ENCODE measurements around the gene TFRC.
"Not testable (repeated sequence)": the region's sequence is repeated elsewhere in the genome, so short reads cannot be mapped to it uniquely, and the experiment has no call there.

Gene TFRC

DNA sequence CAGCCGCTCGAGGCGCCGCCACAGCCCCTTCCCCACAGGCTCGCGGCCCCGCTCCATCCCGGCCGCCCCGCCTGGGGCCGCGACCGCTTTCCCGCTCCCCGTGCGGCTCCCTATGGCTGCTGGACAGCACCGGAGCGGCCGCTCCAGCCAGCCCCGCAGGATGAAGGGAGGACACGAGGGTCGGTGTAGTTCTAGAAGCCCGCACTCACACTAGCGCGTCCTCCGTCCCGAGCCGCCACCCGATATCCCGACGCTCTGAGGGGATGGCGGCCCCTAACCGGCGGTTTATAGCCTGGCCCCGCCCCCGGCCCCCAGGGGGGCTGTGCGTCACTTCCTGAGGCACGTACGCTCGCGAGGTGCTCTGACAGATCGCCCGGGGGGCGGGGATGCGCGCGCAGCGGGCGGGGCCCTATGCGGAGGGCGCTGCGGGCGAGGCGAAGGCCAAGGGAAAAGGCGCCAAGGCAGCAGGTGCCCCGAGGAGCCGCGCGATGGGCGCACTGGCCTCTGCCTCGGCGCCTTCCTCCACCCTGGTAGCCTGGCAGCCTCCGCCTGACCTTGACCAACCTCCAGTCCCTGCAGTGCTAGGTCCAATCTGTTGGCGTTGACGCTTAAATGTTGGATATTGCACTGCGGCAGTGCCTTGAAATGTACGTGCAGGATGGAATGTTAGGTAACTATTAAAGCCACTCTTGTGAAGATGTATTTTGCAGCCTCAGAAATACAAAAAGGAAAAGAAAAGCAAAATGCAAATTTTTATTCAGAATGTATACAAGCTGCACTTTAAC lies at the start of gene TFRC:
TFRC (minus strand) TSS at position 257 of the 785 bp plus-strand sequence. CDS start 4,991 bp downstream, outside the sequence.
- peak; percentile 98 for DNase-seq

- DNase-seq, result no peak
Measured at GRCh38 chr3:196128172-196128843, 46.4 kb upstream of the TFRC start.

DNA sequence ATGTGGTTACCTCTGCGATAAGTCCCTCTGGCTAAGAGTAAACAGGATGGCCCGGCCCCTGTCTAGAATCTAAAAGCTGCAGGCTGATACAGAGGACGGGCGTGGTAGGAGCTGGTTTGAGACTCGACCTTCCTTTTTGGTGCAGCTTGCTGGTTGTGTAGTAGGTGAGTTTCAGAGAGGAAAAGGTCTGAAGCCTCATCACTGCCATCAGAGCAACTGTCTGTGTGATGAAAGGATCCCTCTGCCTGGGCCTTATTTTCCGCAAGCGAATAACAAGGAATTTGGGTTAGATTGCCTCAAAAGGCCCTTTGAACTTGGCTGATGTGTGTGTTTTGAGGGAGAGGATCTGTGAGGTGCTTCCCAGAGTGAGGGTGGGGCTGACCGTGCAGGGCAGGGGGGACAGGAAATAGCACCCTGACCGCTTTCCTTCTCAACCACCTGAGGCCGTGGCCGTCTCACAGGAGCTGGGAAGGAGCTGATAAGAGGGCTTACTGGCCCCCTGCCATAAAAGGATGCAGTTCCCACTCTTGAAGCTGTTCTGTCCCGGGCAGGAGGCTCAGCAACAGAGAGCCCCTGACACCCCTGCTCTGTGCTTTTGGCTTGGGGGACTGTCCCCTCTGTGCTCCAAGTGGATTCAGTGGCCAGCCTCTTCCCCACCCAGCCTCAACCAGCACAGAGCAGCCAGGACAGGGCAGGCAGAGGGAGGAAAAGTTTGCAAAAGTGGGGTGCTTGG lies 45.6 kb upstream of the TFRC start:
- DNase-seq, result peak; percentile 21

DNA sequence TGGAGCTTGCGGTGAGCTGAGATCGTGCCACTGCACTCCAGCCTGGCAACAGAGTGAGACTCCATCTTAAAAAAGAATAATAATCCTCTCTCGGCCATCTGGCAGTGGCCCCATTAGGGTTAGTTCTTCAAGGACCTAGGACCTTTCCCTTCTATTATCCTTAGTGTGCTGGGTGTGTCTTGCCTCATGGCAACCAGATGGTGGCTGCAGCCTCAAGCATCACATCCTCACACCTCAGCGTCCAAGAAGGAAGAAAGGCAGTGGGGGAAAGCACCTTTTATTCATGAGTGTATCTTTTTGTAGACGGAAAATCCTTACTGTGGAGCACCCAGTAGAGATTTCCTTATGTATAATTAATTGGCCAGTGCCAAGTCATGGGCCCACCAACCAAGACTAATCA lies 42.7 kb upstream of the TFRC start:
- no peak for DNase-seq

GRCh38 chr3:196122688-196123046 lies 40.8 kb upstream of the TFRC start:
- DNase-seq, result no peak

GRCh38 chr3:196122021-196122687 lies 40.3 kb upstream of the TFRC start:
- DNase-seq, result no peak

GRCh38 chr3:196121066-196121465 lies 39.2 kb upstream of the TFRC start:
- no peak for DNase-seq

DNA sequence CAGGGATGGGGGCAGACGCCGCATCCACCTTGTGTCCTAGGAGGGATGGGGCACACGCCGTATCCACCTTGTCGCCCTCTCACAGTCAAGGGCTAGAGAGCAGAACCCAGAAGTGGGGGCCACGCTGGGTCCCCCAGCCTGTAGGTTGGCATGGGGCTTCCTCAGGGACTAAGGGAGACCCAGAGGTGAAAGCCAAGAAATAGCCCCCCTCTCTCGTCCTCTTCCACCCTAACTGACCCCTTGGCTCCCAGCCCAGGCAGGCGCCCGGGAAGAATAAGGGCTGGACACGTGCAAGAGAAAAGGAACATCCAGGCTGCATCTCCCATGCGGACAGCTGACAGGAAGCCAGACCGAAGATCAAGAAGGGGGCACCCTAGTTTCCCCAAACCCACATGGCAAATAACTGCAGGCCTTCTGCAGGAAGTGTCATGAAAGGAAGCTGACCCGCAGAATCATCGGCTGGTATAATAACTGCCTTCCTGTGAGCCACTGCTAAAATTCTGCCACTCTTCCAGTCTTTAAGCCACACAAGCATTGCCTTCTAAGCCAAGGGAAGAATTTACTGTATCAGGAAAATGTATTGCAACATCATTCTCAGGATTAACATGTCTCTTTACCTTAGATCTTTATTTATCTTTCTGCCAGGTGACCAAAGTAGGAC lies 38.5 kb upstream of the TFRC start:
- peak; percentile 20 for DNase-seq

DNA sequence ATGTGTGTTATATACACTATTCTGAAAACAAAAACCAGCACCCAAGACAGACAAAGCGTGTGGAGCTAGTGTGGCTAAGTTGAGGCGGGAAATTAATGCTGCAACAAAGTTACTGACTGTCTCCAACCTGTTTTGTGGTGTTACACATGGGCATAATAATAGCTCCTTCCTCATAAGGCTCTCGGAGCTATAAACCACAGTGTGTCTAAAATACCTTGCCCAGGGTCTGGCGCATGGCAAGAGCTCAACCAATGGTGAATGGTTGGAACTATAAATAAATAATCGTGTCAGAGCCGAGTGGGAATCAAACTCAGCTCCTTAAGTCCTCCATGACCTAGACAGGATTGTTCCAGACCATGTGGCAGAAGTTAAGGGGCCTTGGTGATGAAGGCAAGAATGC lies 35.9 kb upstream of the TFRC start:
- DNase-seq, result no peak

DNA sequence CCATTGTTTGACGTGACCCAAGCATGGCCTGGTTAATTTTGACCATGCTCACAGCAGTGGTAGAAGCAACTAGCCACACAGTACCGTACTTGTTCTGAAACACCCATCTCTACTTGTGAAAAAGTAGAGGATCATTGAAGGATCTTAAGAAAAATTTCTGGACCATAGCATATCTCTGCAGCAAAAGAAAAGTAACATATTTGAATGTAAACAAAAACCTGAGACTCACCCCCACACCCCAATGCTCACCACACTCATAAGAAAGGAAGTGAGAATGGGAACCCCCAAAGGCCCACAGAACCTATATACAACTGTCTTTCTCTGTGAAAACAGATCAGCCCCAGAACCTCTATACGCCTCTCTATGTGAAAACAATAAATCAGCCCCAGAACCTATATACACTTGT lies 33.8 kb upstream of the TFRC start:
- no peak for DNase-seq

DNA sequence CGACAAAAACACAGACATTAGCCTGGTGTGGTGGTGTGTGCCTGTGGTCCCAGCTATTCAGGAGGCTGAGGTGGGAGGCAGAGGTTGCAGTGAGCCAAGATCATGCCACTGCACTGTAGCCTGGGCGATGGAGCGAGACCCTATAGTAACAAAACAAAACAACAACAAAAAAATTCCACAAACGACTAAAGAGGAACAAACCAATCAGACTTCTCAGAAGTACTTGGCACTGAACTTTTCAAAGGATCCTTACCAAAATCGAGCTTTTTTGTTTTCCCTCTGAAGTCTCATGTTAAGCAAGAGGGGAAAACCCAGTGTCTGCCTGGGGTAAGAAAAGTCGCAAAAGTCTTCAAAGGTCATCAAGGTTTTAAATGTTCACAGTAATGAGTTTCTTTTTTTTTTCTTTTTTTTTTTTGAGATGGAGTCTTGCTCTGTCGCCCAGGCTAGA lies 30.1 kb upstream of the TFRC start:
- peak; percentile 41 for DNase-seq

GRCh38 chr3:196108075-196108743 lies 26.3 kb upstream of the TFRC start:
- no peak for DNase-seq

DNA sequence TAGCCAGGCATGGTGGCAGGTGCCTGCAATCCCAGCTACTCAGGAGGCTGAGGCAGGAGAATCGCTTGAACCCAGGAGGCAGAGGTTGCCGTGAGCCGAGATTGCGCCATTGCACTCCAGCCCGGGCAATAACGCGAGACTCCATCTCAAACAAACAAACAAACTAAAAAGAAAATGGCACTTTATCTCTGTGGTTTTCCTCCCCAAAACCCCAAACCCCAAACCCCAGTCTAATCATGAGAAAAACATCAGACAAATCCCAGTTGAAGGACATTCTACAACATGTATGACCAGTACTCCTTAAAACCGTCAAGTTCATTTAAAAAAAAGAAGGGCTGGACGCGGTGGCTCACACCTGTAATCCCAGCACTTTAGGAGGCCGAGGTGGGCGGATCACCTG lies 22.8 kb upstream of the TFRC start:
- not testable (repeated sequence) for DNase-seq

DNA sequence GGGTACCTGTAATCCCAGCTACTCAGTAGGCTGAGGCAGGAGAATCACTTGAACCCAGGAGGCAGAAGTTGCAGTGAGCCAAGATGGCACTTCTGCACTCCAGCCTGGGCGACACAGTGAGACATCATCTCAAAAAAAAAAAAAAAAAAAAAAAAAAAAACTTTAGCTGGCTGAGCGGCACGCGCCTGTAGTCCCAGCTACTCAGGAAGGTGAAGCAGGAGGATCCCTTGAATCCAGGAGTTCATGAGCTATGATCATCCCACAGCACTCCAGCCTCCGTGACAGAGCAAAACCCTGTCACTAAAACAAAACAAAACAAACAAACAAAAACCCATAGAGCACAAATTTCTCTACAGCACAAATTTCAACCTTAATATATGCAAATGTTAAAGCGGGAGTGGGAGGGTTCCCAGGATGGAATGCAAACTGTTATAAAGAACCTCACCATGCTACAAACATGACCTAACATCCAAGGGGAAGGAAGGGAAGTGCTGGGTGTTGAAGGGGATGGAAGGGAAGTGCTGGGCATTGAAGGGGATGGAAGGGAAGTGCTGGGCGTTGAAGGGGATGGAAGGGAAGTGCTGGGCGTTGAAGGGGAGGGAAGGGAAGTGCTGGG lies 16.6 kb upstream of the TFRC start:
- not testable (repeated sequence) for DNase-seq

- DNase-seq, result peak; percentile 35
Measured at GRCh38 chr3:196097373-196098154, 15.7 kb upstream of the TFRC start.

DNA sequence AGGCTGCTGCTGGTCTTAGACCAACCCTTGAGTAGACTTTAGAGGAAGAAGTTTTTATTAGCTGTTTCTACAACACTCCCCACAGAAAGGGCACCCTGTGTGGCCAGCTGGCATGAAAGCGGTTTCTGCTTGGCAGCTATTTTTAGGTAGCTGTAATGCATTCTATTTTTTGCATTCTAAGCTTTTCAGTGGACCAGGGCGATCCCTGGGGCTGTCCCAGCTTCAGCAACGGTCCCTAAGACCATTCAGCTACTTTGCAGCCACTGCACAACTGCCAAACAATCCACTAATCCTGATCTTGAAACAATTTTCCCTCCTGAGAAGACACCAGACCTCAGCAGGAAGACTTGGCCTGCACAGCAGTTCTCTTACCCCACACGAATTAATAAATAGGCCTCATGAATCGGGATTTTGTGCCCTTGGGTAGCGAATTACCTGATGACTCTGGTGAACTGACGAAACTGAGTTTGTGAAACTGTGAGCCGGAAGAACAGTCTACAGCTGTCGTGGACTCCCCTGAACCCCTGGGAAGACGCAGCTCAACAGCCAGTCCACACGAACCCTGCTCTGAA lies 14.6 kb upstream of the TFRC start:
- DNase-seq, result no peak

DNA sequence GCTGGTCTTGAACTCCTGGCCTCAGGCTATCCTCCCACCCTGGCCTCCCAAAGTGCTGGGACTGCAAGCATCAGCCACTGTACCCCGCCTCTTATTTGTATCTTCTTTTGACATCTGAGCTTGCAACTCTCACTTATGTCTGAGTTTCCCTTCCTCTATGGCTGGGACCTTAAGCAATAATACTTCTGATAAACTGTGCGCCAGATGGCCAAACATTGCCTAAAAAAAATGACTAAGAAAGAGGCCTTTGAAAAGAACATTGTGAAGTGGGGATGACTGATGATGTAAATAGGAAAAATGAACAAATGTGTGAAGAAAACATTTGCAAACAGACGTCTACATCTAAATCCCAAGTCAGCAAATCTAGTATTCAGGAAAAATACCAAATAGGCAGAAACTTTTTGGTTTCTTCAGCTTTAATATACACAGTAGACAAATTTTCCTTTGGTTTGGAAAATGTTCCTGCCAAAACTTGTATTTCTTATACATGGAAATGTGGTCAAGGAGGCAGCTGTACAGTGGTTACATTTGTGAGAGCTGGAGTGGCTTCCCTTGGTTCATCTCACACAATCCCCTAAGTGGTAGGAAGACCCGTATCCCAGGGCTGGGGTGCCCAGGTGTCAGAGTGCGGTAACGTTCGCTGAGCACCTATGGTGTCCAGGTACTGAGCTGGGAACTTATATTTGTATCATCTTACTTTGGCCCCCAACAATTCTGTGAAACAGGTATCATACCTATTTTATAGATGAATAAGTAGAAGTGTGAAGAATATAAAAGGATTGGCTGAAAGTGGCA lies 11.6 kb upstream of the TFRC start:
- DNase-seq, result no peak

GRCh38 chr3:196087906-196088305 lies 6.0 kb upstream of the TFRC start:
- no peak for DNase-seq

DNA sequence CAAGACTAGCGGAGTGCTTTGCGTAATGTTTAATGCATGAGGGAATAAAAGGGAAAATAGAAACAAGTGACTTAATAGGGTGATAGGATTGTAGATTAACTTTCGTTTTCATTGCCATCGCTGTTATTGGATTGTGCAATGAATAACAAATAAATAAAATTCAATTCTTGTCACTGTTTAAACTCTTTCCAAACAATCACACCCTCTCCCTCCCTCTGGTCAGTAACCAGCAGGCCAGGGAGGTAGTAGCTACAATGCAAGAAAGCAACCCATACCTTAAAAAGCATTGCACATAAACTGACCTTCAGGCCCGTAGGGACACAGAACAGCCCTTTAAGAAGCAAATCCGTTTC lies 705 bp upstream of the TFRC start:
- DNase-seq, result no peak

Measured in stimulated activated CD4-positive, alpha-beta T cell treated with anti-CD3 and anti-CD28 coated beads, Interleukin-15, amount 100 ng/mL, for 24 hours (primary cell).